OCI-M2 (cell line): ENCODE data around the gene CCR4.
"Not testable (repeated sequence)": the region's sequence is repeated elsewhere in the genome, so short reads cannot be mapped to it uniquely, and the experiment has no call there.

Experiments
- DNase-seq: peaks from one replicate; lab custom pipeline; 2025; ENCODE audit not compliant: unreplicated experiment; lab: John Stamatoyannopoulos, UW

Gene CCR4

GRCh38 chr3:32977861-32978260, 26.4 kb downstream of the CCR4 start:
- DNase-seq: no peak

GRCh38 chr3:32978331-32978730, 26.9 kb downstream of the CCR4 start:
- DNase-seq: no peak

GRCh38 chr3:32983124-32983523, 31.7 kb downstream of the CCR4 start:
- DNase-seq: no peak

GRCh38 chr3:32984918-32985317, 33.5 kb downstream of the CCR4 start:
- not testable (repeated sequence) for DNase-seq

- no peak for DNase-seq
These were observed 37.7 kb downstream of the CCR4 start for GRCh38 chr3:32989171-32989570.

GRCh38 chr3:32990116-32990515, 38.7 kb downstream of the CCR4 start:
- no peak for DNase-seq

GRCh38 chr3:32991781-32992180, 40.3 kb downstream of the CCR4 start:
- DNase-seq: no peak

- no peak for DNase-seq
These were observed 40.9 kb downstream of the CCR4 start for GRCh38 chr3:32992310-32992686.

- DNase-seq: no peak
These were observed 42.6 kb downstream of the CCR4 start for GRCh38 chr3:32994045-32994444.

GRCh38 chr3:32995098-32995497, 43.7 kb downstream of the CCR4 start:
- DNase-seq: no peak

GRCh38 chr3:32996048-32996754, 44.8 kb downstream of the CCR4 start:
- DNase-seq: no peak

GRCh38 chr3:32996755-32997091, 45.3 kb downstream of the CCR4 start:
- no peak for DNase-seq

GRCh38 chr3:32998631-32999451, 47.4 kb downstream of the CCR4 start:
- DNase-seq: no peak

GRCh38 chr3:33000691-33001385, 49.4 kb downstream of the CCR4 start:
- DNase-seq: no peak

GRCh38 chr3:33001889-33002288, 50.4 kb downstream of the CCR4 start:
- no peak for DNase-seq

GRCh38 chr3:33003308-33003707, 51.9 kb downstream of the CCR4 start:
- no peak for DNase-seq

GRCh38 chr3:33004205-33004604, 52.8 kb downstream of the CCR4 start:
- DNase-seq: no peak

- no peak for DNase-seq
These were observed 53.5 kb downstream of the CCR4 start for GRCh38 chr3:33004961-33005360.
